Uterus (tissue), 2 donors: ENCODE results near the gene THRB.

Experiments
- CTCF ChIP-seq, 4 experiments: fragments of 200-600 bp in 2 of 4; fragments of 450-650 bp in 2 of 4; sonication (generic) in 2 of 4; IDR thresholded peaks; one replicate each; pipeline ENCODE4 v1.5.1; 2016 to 2019; ENCODE audit warnings: antibody characterized with exemption in 4 of 4, mild to moderate bottlenecking in 2 of 4, moderate library complexity in 1 of 4
- POLR2A ChIP-seq, 2 donors: fragments of 450-650 bp; IDR thresholded peaks; one replicate each; pipeline ENCODE4 v1.6.1; 2016; ENCODE audit warnings: antibody characterized with exemption in 2 of 2, mild to moderate bottlenecking in 1 of 2, moderate library complexity in 1 of 2

GRCh38 chr3:24450160-24450907 is 44.3 kb downstream of the THRB start:
- TF ChIP-seq CTCF (IDR thresholded peaks at IDR 0.05) (no peak), POLR2A (IDR thresholded peaks at IDR 0.05) (no peak)
